Epithelial cell of esophagus (primary cell): Measurements from ENCODE around the gene FES.
"Not testable (repeated sequence)": the region's sequence is repeated elsewhere in the genome, so short reads cannot be mapped to it uniquely, and the experiment has no call there.

Source experiments
- DNase-seq: peaks from one replicate; pipeline ENCODE4 v3.0.0; 2010; ENCODE audit warnings: low read depth
- H3K4me3 ChIP-seq: 2 replicates; pipeline ENCODE4 v1.5.1; 2011; ENCODE audit warnings: mild to moderate bottlenecking, low read length, control low read depth
- CTCF ChIP-seq: IDR thresholded peaks from 2 replicates; pipeline ENCODE4 v1.5.1; 2011; ENCODE audit warnings: low read depth, mild to moderate bottlenecking, low read length, control low read depth, inconsistent platforms; ENCODE audit not compliant: insufficient read depth; ENCODE audit errors: missing control alignments

The FES gene

GRCh38 chr15:90924375-90924774 lies 40.1 kb downstream of the FES start:
- H3K4me3 ChIP-seq = no peak overlapping the region
- DNase-seq = no peak
- no peak for TF ChIP-seq CTCF

- DNase-seq, H3K4me3 ChIP-seq: not testable (repeated sequence)
These were observed 42.5 kb downstream of the FES start for GRCh38 chr15:90926766-90927165.

GRCh38 chr15:90928106-90928505 lies 43.8 kb downstream of the FES start:
- not testable (repeated sequence) for DNase-seq, H3K4me3 ChIP-seq

GRCh38 chr15:90929246-90930019 lies 45.1 kb downstream of the FES start:
- no peak for TF ChIP-seq CTCF

GRCh38 chr15:90930861-90931574 lies 46.7 kb downstream of the FES start:
- TF ChIP-seq CTCF = no peak
- H3K4me3 ChIP-seq = peak overlapping the region; percentile 97
- DNase-seq = no peak

More at GRCh38 chr15:90929246-90930019, 45.1 kb downstream of the FES start:
- H3K4me3 ChIP-seq = peak overlapping the region; percentile 72
- DNase-seq = no peak

- peak overlapping the region; percentile 97 for H3K4me3 ChIP-seq
- no peak for DNase-seq
- no peak for TF ChIP-seq CTCF
These were observed 47.2 kb downstream of the FES start for GRCh38 chr15:90931575-90931827.

- peak within 1 kb of the TSS; percentile 97 for H3K4me3 ChIP-seq
- peak; percentile 89 for DNase-seq
- peak; percentile 81 for TF ChIP-seq CTCF
These were observed 47.7 kb downstream of the FES start, which contains the start of gene HDDC3 for GRCh38 chr15:90931828-90932659. HDDC3 (minus strand) TSS chr15:90932549; CDS start chr15:90932540, 9 bp downstream.

- no peak overlapping the region for H3K4me3 ChIP-seq
- no peak for TF ChIP-seq CTCF
- DNase-seq = no peak
These were observed 48.3 kb downstream of the FES start for GRCh38 chr15:90932660-90932991.
